HG03520 (cell line): Measurements from ENCODE around the gene ANKRD11.
"Not testable (repeated sequence)": the region's sequence is repeated elsewhere in the genome, so short reads cannot be mapped to it uniquely, and the experiment has no call there.

Experiments
- ATAC-seq: cut with Tn5 transposase; IDR thresholded peaks from one replicate; pipeline ENCODE4 v1.9.1; 2021; ENCODE audit warnings: mild to moderate bottlenecking, moderate library complexity; ENCODE audit not compliant: unreplicated experiment

Gene ANKRD11

GRCh38 chr16:89454378-89455125 is 35.8 kb downstream of the ANKRD11 start:
- ATAC-seq = not testable (repeated sequence)

DNA sequence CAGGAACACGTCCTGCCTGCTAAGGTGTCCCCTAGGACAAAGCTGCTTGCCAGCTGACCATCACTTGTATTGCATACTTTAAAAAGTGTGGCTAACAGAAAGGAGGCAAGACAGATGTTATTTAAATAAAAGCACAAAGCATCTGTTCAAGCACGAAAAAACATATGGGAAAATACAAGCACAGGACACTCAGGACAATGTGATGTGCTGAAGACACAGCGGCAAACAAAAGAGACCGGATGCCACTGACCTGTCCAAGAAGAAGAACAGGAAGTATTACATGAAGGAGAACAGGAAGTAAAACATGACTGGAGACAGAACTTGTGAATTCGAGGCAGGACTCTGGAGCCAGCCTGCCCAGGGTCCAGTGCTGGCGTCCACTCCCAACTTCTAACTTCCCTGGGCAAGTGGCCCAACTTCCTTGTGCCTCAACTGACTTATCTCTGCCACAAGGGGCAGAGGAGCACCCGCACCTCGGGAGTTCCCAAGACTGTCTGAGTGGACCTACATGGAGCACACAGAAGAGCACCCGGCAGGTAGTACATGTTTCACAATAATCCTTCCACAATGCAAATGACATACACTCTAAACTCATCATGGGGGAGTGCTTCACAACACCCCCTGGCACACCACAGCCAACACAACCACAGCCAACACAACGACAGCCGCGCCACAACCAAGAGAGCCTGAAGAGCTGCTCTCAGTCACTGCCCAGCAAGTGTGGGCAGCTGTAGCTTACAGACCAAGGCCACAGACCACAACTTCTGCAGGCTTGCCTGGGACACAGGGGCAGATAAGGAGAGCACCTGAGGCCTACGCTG is 36.6 kb downstream of the ANKRD11 start:
- ATAC-seq = no peak

GRCh38 chr16:89452925-89453324 is 37.4 kb downstream of the ANKRD11 start:
- ATAC-seq = no peak

- no peak for ATAC-seq
Observed at GRCh38 chr16:89452241-89452640, 38.1 kb downstream of the ANKRD11 start.

DNA sequence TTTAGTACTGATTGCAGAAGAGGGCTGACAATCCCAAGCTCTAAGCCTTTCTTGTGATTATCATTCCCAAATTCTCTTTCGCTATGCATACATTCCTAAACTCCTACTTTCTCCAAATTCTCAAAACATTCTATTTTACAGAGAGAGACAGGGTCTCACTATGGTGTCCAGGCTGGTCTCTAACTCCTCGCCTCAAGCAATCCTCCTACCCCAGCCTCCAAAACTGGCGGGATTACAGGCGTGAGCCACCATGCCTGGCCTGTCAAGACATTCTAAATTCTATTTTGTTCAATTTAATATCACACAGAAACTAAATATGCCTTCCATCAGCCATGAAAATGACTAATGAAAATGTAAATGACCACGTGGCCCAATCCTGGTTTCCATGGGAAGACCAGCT is 39.8 kb downstream of the ANKRD11 start:
- ATAC-seq = no peak

DNA sequence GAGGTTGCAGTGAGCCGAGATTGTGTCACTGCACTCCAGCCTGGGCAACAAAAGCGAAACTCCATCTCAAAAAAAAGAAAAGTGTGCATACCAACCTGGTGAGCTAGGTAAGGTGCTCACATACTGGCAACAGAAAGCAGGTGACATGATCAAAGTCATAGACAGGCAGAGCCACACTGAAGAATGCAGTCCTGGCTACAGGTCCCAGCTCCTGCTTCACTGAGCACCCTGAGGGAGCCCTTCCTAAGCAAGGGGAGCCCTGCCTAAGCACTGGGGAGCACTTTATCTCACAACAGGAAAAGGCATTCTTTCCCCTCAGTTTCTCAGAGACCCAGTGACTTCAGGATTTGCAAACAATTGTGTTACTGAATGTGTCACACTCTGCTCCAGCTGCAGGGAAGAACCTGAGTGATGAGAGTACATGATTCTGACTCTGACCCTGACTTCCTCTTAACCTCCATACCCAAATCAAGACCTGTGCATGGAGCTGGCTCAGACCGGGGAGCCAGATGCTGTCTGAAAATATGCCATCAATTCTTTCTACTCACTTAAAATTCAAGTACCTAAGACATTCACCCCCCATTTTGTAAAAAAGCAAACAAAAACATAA is 40.5 kb downstream of the ANKRD11 start:
- ATAC-seq = no peak

GRCh38 chr16:89448656-89449055 is 41.7 kb downstream of the ANKRD11 start:
- no peak for ATAC-seq

GRCh38 chr16:89446975-89447293 is 43.4 kb downstream of the ANKRD11 start:
- ATAC-seq = no peak

DNA sequence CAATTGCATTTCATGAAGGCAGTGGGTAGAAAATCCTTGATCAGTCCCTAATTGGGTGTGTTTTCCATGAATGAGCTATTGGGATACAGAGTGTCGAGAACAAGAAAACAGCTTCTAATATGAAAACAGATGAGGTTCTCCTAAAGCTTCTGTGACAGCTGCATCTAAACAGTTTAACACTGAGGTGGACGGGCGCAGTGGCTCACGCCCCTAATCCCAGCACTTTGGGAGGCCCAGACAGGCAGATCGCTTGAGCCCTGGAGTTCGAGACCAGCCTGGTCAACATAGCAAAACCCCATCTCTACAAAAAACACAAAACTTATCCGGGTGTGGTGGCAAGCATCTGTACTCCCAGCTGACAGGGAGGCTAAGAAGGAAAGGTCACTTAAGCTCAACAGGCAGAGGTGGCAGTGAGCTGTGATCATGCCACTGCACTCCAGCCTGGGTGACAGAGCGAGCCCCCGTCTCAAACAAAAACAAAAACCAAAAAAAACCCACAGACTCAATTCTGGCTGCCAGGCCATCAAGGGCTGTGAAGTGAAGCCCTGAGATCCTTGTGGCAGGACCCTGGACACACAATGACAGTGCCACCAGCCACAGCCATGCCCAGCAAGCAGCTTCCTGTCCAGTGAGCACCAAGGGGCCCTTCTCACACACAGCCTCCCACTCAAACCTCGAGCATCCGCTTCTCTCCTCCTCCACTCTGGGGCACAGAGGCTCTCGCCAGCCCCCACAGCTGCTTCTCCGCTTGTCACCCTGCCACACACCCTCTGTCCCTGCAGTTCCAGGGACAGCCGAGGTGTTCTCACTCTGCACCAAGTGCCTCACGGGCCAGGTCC is 44.0 kb downstream of the ANKRD11 start:
- no peak for ATAC-seq

DNA sequence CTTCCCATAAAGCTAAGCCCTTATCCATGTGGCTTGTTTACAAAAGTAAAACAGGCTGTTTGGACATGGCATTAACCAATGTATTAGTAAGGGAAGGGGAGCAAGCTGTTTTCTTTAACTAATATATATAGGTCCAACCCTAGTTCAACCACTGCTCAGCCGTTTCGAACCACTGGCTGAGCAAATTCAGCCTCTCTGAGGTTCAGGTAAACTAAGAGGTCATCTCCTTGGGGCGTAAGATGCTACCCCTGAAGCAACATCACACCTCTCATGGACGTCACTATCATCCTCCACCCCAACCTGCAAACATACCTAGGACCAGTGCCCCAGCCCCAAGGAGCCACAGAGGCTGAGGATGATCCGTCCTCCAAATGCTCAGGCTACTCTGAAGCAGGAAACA is 45.2 kb downstream of the ANKRD11 start:
- ATAC-seq = no peak

DNA sequence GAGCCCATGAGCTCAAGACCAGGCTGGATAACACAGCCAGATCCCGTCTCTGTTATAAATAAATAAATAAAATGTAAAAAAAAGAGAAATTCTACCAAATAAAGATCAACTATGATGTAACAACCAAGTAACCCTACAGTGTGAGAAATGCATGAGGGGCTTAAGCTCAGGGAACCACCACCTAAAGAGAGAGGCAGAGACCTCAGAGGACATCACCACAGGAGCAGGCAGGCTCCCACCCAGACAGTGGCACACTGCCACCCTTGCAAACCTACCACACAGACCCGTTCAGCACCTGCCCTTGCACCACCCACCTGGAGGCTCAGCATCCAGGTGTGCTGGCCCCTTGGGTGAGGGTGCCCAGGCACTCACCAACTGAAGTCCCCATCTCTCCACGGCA is 45.6 kb downstream of the ANKRD11 start:
- ATAC-seq = no peak

GRCh38 chr16:89444151-89444723 is 46.1 kb downstream of the ANKRD11 start:
- no peak for ATAC-seq

DNA sequence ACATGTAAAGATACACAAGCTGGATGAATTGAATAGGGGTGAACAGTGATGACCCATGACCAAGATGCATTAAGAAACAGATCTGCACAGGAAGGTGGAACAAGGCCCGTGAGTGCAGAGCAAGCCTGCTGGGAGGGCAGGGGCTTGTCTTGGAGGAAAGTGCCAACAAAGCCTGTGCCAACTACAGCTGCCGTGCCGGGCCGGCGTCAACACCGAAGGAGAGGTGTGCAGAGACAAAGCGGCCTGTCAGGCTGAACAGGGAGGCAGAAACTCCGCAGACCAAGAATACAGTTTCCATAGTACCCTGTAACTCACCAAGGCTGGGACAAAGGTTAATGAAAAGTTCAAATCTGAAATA is 46.7 kb downstream of the ANKRD11 start:
- ATAC-seq = no peak

DNA sequence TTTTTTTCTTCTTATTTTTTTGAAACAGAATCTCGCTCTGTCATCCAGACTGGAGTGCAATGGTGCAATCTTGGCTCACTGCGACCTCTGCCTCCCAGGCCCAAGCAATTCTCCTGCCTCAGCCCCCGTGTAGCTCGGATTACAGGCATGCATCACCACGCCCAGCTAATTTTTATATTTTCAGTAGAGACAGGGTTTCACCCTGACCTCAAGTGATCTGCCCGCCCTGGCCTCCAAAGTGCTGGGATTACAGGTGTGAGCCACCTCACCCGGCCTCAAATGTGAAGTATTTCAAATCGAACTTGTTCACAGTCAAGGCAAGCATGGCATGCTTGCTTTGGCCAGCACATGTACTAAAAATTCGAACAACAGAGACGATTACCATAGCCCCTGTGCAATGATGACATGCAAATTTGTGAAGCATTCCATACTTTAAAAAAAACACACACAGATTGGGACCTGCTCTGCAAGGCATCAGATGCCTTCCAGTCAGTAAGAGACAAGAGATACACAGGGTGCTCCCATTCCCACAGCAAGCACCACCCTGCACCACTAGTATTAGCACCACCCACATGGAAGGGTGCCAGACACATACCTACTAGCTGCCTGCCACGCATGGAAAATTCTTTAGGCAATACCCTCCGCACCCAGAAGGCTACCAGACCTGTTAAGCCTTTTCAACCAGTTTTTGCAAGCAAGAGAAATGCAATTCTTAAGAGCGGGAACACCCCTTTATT is 47.2 kb downstream of the ANKRD11 start:
- ATAC-seq = no peak

DNA sequence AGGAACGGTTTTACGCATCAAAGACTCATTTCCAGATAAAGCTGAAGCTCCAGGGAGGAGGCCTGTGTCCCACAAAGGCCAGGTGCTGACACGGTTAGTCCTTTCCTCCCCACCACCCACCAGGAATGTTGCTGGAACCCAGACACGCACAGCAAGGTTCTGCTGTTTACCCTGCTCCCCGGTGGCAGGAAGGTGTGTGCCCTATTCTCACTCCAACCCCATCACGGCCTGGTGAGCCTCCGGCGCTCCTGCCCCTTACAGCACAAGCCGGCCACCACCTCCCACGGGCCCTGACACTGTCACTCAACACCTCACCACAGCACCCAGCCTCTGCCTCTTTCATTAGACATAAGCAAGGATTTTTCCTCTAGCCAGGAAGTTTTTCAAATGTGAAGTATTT is 47.8 kb downstream of the ANKRD11 start:
- ATAC-seq = no peak

DNA sequence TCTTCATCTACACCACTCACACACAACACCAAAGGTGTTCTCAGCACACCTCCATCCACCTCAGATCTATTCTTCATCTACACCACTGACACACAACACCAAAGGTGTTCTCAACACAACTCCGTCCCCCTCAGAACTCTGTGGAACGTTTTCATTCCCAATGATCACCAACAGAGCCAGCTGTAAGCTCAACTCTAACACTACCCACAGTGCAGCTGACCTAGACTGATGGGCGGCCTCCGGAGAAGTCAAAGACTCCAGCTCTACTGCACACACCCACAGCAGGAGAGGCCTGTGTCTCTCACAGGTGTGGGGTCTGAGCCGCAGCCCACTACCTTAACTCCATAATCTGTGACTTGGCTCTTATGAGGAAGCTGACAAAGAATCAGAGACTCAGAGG is 50.7 kb downstream of the ANKRD11 start:
- no peak for ATAC-seq

GRCh38 chr16:89437991-89438390 is 52.4 kb downstream of the ANKRD11 start:
- ATAC-seq = no peak

DNA sequence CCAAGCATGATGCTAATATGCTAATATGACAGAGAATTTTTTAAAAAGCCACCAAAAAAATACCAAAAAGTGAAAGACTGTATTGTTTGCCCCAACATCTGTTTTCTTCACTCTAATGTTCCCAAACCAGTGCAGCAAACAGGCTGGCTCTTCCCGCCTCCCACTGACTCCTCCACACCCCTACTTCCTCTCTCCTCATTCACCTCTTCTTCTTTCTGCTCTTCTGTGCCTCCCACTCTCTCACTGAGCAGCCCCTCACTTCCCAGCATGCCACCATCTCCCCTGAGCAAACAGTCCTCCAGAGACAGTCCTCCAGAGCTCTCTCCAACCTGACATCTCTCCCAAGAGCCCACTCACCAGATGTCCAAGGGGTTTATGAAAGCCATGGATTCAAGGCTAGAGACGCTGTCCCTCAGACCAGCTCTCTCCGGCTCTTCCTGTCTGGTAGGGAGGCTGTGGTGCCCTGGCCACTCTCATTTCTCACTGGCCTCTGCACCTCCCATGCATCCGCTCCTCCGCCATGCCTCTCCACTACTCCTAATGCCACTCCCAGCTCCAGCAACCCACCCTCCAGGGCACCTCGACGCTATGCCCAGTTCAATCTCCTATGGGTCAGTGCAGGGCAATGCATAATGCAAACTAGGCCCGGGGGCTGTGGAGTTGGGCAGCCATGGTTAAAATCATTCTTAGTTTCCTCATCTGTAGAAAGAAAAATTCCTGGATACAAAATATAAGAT is 52.9 kb downstream of the ANKRD11 start:
- no peak for ATAC-seq

DNA sequence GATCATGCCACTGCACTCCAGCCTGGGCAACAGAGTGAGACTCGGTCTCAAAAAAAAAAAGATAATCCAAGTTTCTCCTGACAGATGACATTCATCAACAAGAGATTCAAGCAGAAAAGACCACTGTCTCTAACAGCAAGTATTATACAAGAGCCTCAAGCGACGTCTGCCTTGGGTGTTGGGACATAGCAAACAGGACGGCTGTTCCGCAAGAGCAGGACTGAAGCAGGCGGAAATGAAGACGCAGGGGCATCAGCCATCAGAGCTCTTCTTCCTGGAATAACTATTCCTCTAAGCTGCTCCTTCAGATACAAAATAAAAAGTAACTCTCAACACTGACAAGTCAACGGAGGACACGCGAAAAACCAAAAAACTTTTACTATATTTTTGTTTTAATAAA is 54.0 kb downstream of the ANKRD11 start:
- ATAC-seq = no peak

GRCh38 chr16:89435059-89435458 is 55.3 kb downstream of the ANKRD11 start:
- ATAC-seq = not testable (repeated sequence)
